Measurements from ENCODE around the gene MFRP.

- no peak for TF ChIP-seq POLR2A (IDR thresholded peaks at IDR 0.05)
- TF ChIP-seq, protein P1, sequence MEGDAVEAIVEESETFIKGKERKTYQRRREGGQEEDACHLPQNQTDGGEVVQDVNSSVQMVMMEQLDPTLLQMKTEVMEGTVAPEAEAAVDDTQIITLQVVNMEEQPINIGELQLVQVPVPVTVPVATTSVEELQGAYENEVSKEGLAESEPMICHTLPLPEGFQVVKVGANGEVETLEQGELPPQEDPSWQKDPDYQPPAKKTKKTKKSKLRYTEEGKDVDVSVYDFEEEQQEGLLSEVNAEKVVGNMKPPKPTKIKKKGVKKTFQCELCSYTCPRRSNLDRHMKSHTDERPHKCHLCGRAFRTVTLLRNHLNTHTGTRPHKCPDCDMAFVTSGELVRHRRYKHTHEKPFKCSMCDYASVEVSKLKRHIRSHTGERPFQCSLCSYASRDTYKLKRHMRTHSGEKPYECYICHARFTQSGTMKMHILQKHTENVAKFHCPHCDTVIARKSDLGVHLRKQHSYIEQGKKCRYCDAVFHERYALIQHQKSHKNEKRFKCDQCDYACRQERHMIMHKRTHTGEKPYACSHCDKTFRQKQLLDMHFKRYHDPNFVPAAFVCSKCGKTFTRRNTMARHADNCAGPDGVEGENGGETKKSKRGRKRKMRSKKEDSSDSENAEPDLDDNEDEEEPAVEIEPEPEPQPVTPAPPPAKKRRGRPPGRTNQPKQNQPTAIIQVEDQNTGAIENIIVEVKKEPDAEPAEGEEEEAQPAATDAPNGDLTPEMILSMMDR (IDR thresholded peaks at IDR 0.05): no peak
- no peak for TF ChIP-seq POLR2AphosphoS5 (IDR thresholded peaks at IDR 0.05)
- no peak for TF ChIP-seq EP300 (IDR thresholded peaks at IDR 0.05)
Measured at GRCh38 chr11:119320240-119320775, 26.2 kb downstream of the MFRP start.
